GM21737 (cell line): ENCODE data around the gene MAGI1.

Source experiments
- ATAC-seq: cut with Tn5 transposase; IDR thresholded peaks from one replicate; pipeline ENCODE4 v1.9.1; 2021; ENCODE audit warnings: mild to moderate bottlenecking, moderate library complexity; ENCODE audit not compliant: unreplicated experiment

MAGI1 gene

GRCh38 chr3:65978116-65978515, 60.6 kb downstream of the MAGI1 start:
- no peak for ATAC-seq

- no peak for ATAC-seq
These were observed 63.7 kb downstream of the MAGI1 start for GRCh38 chr3:65975032-65975431.

DNA sequence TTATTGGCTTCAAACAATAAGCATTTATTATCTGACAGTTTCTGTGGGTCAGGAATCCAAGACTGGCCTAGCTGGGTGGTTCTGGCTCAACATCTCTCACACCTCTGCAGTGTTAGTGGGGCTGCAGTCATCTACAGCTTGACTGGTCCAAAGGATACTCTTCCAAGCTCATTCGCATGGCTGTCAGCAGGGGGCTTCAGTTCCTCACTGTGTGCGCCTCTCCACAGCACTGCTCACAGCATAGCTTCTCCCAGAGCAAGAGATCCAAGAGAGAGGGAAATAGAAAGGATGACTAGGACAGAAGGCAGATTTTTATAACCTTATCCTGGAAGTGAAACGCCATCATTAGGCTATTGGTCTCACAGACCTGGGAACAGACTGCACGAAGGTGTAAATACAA, 64.2 kb downstream of the MAGI1 start:
- no peak for ATAC-seq

DNA sequence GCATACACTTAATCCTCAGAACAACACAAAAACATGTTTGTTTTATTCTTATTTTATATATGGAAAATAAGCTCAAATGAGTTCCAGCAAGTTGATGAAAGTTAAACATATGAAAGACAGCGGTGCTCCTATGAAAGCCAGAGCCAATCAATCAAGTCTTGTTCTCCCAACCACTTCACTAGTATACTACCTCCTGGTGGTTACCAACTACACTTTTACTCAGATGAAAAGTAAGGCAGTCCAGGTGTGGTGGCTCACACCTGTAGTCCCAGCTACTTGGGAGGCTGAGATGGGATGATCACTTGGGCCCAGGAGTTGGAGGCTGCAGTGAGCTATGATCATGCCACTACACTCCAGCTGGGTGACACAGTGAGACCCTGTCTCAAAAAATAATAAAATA, 66.0 kb downstream of the MAGI1 start:
- ATAC-seq, result no peak

GRCh38 chr3:65971293-65972252, 67.1 kb downstream of the MAGI1 start:
- no peak for ATAC-seq

DNA sequence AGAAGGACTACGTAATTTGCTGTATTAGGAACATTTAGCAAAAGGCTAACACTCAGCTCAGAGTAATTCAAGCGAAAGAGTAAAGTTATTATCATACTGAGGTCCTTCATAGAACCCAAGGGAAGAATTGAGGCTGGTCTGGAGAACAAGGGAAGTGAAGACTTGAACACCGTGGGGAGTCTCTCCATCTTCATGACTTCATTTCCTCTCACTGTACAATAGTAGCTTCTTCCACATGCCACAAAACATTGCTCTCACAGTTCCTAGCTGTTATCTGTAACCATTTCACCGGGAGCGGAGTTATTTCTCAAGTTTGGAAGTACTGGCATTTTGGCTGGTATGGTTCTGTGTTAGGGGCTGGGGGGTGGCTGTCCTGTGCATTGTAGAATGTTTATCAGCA, 69.7 kb downstream of the MAGI1 start:
- no peak for ATAC-seq

- no peak for ATAC-seq
These were observed 71.3 kb downstream of the MAGI1 start for GRCh38 chr3:65967451-65967850.

DNA sequence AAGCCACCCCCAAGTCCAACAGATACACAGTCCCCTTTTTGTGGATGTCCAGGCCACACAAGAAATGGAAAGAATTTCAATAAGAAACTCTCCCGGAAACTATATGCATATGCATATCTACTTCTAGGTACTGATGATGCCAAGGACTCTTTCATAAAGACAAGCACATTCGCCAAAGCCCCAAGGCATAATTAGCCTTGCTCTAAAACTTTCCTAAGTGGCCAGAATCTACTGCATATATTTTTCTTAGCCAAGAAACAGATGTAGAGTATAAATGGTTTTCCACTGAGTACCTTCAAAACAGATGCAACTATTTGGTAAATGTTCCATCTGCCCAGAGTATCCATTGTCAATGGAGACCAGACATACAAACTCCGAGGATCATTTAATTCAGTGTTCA, 73.9 kb downstream of the MAGI1 start:
- ATAC-seq, result no peak

DNA sequence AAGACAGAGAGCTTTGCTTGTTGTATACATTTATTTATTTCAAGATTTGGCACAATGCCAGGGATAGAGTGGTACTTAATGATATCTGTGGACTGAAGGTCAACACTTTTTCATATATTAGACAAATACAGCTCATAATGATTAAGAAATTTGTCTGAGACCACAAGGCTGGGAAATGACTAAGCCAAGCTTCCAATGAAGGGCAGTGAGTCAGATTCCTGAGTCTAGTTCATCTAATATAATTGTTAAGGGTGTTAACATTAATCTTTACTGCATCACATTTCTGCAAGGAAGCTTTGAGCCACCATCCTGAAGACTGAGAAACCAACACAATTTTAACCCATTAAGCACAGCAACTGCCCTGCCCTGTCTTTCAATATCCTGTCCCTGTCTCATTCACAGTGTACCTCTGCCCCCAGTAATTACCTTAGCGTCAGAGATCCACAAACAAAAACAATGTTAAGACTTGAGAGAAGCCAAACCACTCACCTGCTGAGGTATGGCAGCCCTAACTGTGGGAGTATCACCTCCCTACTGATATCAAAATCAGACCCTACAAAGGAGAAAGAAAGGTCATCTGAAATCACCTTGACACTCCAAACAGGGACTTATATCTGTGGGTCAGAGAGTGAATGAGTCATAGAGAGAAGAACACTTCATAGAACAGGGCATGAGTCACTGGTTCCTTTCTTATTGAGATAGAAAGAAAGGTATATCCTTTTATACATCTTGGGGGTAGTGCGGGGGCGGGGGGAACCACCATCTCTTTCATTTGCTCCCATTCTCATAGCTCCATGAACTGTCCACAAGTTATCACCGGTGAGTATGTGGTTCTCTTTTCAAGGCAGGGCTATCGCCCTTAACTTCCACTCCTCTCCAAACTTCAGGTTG, 74.7 kb downstream of the MAGI1 start:
- ATAC-seq, result peak; percentile 85

- ATAC-seq, result no peak
These were observed 77.0 kb downstream of the MAGI1 start for GRCh38 chr3:65961733-65962132.

GRCh38 chr3:65961128-65961527, 77.6 kb downstream of the MAGI1 start:
- no peak for ATAC-seq

DNA sequence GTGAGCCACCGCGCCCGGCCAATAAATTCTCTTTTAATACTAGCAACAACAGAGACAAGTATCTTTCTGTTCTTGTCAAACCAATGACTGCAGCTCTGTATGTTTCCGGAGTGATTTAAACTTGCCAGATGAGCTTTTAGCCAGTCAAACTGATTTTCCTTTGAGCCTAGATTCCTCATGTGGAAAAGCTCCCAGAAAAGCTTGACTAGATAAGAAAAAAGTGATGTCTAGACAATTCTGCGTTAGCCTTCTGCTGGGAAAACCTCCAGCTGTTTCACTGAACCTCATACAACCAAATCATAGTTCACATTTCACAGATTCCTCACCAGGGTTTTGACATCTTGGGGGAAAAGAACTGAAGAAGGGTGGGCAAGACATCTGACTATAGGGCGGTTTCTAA, 78.6 kb downstream of the MAGI1 start:
- ATAC-seq, result no peak

DNA sequence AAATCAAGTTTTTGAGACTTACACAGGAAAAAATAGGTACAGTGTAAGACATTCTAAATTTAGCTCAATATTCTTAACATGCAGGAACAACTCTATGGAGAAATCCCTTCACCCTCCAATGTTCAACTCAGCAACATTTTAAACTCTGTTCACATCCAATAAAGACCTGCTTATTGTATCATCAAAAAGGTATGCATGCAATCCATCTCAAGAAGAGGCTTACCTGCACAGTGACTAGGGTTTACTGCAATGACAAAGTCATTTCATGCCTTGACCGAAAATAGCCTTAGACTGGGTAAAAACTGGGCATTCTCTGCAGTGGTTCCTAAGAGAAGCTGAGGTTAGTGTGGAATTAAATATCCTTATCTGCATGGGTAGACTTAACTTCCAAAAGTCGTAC, 80.5 kb downstream of the MAGI1 start:
- no peak for ATAC-seq

GRCh38 chr3:65955792-65956477, 82.8 kb downstream of the MAGI1 start:
- ATAC-seq, result no peak

DNA sequence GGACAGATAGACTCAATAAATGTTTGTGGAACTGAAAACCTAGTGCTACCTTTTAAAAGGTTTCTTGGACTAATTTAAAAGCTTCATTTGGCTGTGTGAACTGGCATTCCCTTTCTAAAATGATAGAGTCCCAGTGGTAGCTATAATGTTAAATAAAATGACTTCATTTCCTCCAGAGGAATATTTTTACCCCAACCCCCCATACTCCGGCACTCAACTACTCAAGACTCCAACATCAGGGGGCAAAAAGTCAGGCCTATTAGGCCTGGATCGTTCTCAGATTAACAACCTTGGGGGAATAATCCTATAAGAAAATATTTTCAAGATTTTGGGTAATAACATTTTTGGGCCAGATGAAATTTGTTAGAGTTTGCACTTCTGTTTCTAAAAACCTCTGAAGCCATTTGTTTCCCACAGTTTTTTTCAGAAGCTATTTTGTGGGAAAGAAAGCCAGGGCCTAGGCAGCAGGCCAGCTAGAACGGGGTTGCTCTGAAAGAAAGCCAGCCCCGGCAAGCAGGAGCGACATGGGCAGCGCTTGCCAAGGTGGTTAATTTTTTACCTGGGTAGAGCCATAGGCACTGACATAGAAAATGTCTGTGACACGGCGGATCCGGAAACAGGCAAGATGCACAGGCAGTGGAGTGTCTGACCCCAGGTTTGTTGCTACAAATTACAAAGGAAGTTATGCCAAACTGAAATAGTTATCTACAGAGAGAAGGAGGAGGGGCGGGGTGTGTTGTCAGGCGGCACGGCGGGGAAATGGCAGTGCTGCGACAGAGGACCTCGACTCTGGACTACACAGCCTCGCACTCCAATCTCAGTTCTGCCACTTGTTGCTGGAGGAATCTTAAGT, 84.6 kb downstream of the MAGI1 start:
- no peak for ATAC-seq

DNA sequence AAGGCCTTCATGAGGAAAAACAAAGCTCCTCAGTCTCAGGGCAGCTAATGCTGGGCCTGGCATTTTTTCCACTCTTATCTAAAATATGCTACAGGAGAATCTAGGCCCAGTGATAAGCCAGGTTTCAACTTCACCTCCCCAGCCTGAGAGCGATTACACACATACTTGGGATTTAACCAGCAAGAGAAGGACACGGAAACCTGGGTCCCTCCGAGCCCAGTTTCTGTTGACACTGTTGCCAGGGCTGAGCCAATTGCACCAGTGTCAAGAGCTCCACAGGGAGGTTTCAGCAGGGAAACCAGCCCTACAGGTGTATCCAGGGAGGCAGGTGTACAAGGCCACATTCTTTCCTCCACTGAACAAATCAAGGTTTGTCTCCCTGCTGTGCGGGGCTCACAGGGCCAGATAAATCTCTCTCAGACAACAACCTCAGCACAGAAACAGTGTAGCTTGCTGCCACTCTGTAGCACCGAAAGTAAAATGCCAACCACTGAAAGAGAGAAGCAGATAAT, 85.4 kb downstream of the MAGI1 start:
- ATAC-seq, result no peak

DNA sequence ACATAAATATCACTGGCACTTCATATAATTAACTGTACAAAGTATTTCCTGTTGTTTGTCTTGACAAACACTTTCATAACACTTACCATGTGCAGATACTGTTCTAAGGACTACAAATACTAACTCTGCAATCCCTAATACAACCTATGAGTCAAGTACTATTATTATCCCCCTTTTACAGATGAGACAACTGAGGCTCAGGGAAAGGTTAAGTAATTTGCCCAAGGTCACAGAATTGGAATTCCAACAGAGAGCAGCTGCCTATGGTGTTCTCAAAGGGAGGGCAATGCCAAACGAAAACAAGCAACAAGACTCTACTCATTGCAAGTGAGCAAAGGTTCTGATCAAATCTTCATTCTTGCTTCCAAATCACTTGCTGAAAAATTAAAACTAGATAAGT, 85.9 kb downstream of the MAGI1 start:
- no peak for ATAC-seq

DNA sequence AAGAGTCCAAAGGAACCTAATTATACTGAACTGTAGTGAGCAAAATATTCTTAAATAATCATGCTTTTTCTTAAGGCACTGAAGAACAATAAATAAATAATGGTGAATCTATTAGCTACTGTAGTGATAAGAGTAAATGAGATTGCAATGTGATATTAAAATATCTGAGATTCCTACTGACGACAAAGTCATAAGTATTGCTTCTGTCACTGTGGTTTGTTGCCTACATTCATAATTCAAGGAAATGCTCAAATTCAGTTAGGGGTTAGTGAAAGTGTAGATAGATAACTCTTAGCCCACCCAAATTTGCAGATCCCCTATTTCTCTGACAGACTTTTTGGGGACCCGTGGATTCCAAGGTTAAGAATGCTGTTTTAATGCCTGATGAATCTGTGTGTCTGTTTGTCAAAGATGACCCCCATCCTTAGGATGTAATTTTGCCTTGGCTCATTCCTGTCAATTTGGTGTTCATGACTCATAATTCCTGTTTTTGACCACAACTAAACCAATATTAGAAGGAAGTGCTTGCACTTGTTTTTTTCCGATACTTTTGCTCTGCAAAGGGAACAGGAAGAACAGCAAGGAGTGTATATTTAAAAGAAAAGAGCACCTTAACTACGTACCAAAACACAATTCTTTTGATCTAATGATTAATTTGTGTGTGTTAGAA, 86.7 kb downstream of the MAGI1 start:
- ATAC-seq, result no peak
